NCI-H1694 treated with DMSO at 0.1 percent for 48 hours (cell line): Measurements from ENCODE around the gene HPF1.
"Not testable (repeated sequence)": the region's sequence is repeated elsewhere in the genome, so short reads cannot be mapped to it uniquely, and the experiment has no call there.

Experiments
- DNase-seq: peaks from one replicate; lab custom pipeline; 2025; lab: John Stamatoyannopoulos, UW

The HPF1 gene

GRCh38 chr4:169757575-169758184, at the start of gene HPF1:
HPF1 (minus strand) TSS chr4:169757944; CDS start chr4:169757877, 67 bp downstream.
- DNase-seq = peak; percentile 67

DNA sequence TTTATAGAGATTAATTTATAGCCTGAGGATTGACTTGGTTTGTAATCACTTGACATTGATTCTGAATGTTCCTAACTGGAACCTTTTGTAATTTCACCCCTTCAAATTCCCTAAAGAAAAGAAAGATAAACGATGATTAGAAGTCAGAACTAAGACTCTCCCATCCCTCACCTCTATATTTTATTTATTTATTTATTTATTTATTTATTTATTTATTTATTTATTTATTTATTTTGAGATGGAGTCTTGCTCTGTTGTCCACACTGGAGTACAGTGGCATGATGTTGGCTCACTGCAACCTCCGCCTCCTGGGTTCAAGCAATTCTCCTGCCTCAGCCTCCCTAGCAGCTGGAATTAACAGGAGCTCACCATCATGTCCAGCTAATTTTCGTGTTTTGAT, 49.0 kb upstream of the HPF1 start:
- DNase-seq = not testable (repeated sequence)

DNA sequence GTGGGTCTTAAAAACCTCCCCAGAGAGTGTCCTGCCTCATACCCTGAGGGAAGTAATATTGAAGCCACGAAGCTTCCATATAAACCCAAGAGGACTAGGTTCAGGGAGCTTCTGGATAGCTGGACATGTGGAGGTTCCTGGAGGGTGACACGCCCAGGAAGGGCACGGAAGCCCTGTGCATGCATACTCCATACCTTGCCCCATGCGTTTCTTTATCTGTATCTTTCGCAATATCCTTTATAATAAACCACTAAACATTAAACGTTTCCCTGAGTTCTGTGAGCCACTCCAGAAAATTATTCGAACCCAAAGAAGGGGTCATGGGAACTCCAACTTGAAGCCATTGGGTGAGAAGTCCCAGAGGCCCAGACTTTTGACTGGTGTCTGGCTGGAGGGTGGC, 45.7 kb upstream of the HPF1 start:
- DNase-seq = no peak

DNA sequence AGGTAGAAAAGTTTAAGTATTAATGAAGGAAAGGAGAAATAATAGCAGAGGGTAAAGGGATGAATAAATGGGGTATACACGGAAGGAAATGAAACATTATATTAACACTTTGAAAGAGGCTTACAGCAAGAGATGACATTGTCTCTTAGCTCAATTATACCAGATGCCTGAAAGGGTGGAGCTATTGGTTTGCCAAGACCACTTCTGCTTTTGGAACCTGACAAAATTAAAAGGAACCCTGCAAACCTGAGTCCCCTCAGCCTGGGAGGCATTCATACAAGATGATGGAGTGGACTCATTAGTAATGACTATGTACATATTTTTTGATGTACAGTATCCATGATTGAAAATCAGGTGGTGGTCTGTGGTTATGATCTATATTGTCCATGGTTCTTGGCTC, 45.1 kb upstream of the HPF1 start:
- no peak for DNase-seq

DNA sequence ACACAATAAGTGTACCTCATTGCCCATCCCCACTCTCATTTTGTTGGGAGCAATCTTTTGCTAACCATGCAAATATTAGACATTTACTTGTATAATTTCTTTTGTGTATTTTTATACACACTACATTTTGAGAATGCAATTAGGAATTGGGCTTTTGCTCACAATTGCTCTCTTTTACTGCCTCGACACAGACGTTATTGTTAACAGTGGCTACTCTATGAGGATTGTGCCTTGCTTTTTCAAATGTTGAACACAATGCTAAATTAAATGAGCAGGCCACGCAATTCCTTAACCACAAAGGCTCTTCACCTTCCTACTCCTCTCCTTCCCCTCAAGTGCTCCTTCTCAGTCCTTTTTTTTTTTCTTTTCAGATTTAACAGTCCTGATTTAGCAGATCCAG, 42.8 kb upstream of the HPF1 start:
- DNase-seq = no peak

DNA sequence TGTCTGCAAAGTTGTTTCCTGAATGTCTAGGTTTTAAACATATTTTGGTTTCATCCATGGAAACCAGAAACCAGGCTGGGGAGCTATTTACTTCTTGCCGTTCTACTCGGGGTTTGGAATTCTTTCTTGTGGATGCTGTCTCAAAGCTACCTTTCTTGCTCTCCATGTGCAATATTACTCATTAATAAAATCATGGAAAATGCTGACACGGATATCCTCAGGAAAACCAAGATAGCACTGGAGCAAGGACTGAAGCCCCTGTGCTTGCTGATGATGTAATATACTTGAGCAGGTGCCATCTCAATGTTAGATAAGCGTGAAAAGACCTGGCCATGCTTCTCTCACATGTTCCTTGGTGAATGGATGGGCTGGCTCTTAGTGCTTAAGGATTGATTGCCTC, 41.5 kb upstream of the HPF1 start:
- no peak for DNase-seq

DNA sequence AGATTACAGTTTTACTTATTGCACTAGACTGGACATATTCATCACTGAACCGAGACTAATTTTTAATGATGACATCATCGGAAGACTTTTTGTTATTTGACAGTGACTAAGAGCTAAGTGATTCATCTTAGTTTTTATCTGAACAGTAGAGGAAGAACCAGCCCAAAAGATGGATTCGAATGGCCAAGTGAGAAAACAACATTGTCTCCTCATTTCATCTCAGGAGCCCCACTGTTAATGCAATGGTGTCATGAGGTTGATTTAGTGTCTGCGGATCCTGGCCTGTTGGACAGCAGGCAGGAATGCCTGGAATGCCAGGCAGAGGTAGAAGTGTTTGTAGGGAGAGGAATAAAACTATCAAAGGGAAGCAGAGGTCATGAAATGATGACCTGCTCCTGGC, 37.8 kb upstream of the HPF1 start:
- no peak for DNase-seq

- peak; percentile 57 for DNase-seq
Observed at GRCh38 chr4:169791527-169792156, 33.9 kb upstream of the HPF1 start.

- no peak for DNase-seq
Observed at GRCh38 chr4:169791062-169791461, 33.3 kb upstream of the HPF1 start.

DNA sequence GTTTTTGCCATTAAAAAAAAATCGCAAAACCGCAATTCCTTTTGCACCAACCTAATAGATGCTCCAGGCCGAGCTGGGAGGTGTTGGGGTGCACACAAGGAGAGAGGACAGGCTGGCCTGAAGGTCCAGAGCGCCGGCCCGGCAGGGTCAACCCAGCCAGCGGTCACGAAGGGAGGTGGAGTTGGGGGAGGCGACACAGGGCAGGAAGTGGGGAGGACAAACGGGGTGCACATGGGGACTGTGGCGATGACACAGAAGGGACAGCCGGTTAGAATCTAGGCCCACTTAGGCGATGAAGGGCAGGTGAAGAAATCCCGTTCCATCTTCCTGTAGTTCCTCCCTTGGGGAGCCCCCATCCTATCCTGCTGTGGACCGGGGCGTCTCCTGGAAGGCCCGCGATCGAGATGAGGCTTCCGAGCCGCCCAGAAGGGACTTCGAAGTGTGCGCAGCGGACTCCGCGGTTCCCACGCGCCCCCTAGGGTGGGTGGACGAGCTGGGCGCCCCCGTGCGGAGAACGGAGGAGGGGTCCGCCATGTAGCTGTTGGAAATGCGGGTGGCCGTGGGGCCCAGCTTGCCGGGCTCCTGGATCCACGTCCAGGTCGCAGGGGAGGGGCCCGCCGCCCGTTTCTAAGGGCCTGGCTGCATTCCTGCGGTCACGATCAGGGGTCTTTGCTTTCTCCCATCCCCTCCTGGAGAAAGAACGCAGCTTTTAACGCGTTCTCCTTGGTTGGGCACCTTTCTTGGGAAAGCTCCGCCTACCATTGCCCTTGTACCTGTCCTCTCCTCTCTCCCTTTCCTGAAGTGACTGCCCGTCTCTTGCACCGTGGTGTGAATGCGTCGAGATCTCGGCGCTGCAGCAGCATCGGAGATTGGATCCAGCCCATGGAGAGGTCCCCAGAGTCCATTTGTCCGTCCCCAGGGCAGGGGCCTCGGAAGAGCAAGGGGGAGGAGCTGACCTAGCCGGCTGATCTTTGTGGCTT, 17.0 kb upstream of the HPF1 start:
- DNase-seq = no peak

DNA sequence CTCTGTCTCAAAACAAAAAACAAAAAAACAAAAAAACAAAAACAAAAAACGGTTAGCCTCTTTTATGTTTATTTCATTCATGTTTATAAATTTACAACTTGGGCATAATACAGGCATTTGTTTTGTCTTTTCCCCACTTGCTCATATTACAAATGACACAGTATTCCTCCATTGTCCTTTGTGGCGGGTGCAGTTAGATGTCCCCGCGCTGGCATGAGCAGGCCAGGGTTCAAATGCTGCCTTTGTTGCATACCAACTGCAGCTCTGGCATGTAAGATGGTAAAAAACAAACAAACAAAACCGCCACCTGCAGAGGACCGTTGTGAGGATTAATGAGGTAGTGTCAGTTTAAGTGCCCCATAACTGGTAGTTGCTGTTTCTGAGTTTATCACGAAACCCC, 16.1 kb upstream of the HPF1 start:
- no peak for DNase-seq

DNA sequence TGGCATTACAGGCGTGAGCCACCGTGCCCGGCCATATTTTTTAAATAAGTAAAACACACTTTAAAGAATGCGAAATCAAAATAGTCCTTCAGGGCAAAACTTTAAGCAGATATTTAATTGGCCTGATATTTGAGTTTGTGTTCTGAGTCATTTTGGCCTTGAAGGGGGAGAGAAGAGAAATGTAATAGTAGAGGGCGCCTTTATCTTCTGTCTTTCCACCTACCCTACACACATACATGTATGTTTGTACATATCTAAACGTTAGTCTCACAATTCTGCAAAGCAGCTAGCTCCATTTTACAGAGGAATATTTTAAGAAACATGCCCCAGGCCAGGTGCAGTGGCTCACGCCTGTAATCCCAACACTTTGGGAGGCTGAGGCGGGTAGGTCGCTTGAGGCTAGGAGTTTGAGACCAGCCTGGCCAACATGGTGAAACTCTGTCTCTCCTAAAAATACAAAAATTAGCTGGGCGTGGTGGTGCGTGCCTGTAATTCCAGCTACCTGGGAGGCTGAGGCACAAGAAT, 13.9 kb upstream of the HPF1 start:
- DNase-seq = not testable (repeated sequence)

- DNase-seq = no peak
Observed at GRCh38 chr4:169770416-169770815, 12.7 kb upstream of the HPF1 start.

- DNase-seq = no peak
Observed at GRCh38 chr4:169768385-169768784, 10.6 kb upstream of the HPF1 start.

- DNase-seq = no peak
Observed at GRCh38 chr4:169766741-169767140, 9.0 kb upstream of the HPF1 start.

DNA sequence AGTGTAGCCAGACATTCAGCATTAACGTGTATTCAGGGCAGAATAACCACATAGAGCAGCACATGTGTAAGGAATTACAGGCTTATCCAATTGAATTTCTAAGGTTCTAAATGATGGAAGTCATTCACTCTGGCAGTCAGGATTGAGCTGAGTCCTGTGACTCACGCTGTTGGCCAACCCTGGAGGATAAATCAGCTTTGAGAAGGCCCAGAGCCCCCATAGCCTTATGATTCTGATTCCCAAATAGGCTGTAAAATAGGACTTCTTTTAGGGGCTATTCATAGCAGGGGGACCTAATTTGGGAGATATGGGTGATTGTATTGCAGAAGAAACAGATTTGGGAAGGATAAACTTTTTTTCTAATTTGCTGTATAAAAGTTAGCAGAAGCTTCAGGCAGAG, 8.1 kb upstream of the HPF1 start:
- DNase-seq = no peak

- no peak for DNase-seq
Observed at GRCh38 chr4:169761846-169762245, 4.1 kb upstream of the HPF1 start.

DNA sequence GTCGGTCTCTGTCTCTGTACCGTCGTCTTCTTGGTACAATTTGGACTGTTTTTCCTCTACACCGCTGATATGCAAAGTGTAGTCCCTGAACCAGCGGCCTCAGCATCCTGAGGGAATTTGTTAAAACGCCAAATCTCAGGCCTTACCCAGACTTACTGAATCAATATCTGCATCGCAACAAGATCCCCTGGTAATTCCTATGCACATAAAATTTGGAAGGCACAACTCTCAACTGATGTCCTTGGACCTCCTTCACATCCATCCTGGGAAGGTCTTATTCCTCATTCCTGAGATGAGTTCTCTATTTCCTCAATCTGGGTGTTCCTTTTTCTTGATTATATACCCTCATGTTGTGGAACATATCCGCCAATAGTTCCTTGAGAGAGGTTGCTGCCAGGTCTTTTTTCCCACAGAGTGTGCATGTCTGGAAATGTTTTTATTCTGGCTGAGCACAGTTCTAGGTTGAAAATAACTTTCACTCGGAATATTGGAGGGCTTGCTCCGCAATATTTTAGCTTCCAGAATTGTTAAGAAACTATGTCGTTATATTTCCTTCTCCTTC, 738 bp upstream of the HPF1 start:
- DNase-seq = no peak

- no peak for DNase-seq
Observed at GRCh38 chr4:169756971-169757574, 671 bp downstream of the HPF1 start.

DNA sequence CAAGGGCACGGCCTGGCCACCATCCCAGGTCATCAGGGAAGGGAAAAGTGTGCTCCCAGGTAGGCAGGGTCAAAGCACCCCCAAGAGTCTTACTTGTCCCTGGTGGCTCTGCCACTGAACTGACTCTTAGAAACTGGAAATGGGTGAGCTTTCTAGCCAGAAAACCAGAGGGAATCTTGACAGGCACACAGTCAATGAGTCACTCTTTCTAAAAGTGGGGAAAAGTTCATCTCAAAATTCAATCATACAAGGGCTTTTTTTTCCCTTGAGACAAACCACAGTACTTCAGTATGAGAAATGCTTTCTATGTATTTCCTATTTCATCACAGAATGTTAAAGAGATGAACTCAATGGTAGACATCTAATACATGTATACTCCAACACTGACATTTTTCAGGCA, 12.5 kb downstream of the HPF1 start:
- no peak for DNase-seq

- DNase-seq = no peak
Observed at GRCh38 chr4:169744601-169745000, 13.1 kb downstream of the HPF1 start.

- no peak for DNase-seq
Observed at GRCh38 chr4:169741569-169741968, 16.2 kb downstream of the HPF1 start.
